HUDEP-2 (cell line): Measurements from ENCODE around the gene NAPSA.

Source experiments
- DNase-seq, 76 experiments: peaks; one replicate each; lab custom pipeline; 2025; ENCODE audit not compliant: unreplicated experiment in 76 of 76; lab: John Stamatoyannopoulos, UW

Gene NAPSA

DNA sequence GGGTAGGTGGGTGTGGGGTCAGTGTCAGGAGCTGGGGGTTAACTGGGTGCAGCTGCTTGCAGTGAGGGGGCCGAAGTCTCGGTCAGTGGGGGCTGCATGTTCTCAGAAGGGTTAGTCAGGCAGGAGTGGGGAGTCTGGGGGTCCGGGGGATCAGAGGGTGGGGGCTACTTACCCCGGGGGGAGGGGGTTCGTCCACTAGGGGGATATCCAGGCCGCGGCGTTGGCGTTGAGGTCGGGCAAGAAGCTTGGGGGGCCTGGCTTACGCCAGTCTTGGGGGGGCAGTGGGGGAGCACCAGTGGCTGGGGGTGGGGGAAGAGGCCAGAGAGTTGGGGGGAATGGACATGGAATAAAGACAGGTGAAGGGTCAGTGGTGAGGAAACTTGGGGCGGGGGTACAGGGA is 45.4 kb downstream of the NAPSA start:
- DNase-seq: no peak

DNA sequence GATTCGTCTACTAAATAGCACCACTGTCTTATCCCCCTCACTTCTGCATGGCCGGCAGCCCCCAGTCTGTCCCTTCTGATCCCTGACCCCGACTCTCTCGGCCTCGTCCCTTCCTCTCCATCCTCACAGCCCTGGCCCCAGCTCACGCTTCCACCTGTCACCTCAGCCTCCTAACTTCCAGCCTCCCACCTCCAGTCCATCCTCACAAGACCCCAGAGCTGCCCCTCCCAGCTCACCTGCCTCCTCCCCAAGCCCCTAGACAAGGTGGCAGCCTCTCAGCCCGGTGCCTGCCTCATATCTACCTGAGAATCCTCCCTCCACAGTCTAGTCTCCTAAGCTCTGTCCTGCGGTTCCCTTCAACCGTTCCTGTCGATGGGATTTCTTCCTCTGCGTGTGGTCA is 46.3 kb downstream of the NAPSA start:
- no peak for DNase-seq

DNA sequence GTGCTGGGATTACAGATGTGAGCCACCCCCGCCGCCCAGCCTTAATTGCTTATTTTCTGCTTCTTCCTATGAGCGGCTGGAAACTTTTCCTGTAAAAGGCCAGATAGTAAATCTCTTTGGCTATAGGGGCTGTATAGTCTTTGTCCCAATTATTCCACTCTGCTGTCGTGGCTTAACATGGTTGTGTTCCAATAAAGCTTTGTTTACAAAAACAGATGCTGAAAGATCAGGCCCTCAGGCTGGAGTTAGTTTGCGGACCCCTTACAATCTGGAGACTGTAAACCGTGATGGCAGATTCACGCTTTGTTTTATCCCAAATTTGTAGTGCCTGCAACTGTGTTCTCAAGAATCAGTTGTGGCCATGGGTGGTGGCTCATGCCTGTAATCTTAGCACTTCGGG is 47.0 kb downstream of the NAPSA start:
- no peak for DNase-seq

DNA sequence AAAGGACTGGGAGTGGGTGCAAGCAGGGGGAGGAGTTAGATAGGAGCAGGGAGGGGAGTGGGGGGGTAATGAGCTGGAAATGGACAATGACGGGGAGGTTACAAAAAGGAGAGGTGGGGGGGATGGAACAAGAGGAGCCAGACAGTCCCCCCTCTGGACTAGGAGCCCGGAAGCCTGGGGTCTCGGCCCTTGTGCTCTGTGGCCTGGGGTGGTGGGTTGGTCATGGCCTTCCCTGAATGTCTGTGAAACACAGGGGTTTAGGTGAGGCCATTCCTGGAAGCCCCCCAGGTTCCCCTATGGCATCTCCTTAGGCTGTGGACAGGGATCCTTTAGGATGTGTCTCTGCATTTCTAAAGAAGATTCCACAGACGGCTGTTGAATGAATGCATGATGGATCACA is 48.3 kb downstream of the NAPSA start:
- DNase-seq: no peak

DNA sequence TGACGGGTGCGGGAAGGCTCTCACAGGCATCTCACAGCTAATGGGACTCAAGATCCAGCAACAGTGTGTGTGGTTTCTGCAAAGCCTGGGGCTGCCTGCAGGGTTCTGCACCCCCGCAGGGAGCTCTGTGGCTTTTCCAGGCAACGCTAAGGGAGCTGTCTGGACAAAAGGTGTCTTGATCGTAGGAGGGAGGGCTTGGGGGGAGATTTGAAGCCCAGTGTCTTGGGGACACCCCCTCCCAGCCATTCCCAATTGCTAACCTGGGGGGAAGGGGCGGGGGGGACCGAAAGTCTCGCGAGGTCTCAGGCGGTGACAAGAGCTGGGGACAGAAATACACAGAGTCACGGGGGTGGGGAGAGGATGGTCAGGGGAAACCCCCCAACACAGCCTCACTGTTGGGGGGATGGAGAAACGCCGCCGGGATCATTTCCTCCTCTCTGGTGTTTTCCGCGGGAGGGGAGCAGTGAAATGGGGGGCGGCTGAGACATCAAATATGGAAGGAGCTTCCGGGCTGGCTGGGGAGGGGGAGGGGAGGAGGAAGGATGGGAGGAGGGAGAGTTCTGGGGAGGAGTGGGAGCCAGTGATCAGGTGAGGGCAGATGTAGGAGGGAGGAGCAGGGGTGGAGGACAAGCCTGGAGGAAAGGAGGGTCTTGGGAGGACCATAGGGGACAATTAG is 49.5 kb downstream of the NAPSA start:
- no peak for DNase-seq

DNA sequence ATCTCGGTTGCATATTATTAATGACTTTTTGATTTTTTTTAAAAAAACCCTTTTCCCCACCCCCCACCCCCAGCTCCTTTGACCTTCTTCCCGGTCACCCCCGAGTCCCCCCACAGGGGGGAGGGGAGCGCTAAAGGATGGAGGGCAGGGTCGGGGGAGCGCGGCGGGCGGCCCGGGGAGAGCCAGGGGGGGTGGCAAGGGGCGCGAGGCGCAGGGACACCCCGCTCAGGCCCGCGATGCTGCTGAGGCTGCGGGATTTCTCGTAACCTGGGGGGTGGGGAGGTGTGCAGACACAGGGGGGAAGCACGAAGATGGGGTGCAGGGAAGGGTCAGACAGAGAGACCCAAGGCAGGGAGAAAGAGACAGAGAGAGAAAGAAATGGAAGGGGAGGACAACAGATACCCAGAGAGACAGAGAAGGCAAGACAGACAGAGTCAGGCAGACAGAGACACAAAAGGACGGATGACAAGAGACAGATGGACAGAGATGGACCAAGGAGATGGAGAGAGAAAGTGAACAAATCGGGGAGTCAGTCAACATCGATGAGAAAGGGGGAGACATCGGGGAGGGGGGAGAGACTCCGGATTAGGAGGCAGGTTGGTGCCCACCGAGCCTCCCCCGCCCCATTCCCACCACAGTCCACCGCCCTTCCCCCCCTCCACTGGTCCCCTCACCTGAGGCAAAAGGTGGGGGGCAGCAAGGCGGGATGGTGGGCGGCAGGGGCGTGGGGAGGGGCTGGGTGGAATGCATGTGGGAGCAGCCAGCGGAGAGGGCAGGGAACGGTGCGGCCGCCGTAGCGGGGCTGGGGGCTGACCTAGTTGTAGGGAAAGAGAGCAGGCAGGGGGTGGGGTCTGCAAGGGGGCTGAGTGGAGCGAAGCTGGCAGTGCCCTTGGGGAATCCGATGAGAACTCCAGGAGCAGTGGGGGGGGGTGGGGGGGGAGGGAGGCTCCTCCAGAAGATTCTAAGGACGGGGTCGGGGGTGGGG is 50.4 kb downstream of the NAPSA start:
- DNase-seq: no peak

DNA sequence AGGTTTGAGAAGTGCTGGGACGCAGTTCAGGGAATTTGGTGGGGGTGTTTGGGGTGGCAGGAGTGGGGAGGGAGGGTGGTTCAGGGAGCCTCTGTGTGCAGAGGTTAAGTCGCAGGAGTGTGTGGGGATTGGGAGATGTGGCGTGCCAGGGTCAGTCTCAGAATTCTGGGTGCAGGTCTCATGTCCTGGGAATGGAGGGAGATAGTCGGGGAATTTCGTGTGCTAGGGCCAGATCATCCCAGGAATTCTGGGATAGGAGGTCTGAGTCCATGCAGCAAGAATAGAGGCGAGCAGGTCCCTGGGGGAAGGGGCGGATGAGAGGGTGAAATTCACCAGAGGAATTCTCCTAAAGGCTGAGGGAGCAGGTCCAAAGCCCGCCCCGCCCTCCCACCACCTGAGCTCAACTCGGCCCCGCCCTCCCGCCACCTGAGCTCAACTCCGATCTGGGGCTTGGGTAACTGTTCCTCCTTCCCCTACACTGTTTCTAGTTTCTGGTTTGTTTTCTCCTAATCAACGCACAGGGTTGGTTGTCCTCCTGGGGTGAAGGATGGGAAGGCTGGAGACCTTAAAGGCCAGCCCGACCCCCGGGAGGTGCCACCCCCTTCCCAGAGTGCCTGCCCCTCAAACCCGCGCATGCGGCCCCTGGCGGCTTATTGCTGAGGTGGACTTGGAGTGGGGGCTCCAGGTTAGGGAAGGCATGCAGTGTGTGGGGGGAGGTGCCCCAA is 51.5 kb downstream of the NAPSA start:
- DNase-seq: no peak

DNA sequence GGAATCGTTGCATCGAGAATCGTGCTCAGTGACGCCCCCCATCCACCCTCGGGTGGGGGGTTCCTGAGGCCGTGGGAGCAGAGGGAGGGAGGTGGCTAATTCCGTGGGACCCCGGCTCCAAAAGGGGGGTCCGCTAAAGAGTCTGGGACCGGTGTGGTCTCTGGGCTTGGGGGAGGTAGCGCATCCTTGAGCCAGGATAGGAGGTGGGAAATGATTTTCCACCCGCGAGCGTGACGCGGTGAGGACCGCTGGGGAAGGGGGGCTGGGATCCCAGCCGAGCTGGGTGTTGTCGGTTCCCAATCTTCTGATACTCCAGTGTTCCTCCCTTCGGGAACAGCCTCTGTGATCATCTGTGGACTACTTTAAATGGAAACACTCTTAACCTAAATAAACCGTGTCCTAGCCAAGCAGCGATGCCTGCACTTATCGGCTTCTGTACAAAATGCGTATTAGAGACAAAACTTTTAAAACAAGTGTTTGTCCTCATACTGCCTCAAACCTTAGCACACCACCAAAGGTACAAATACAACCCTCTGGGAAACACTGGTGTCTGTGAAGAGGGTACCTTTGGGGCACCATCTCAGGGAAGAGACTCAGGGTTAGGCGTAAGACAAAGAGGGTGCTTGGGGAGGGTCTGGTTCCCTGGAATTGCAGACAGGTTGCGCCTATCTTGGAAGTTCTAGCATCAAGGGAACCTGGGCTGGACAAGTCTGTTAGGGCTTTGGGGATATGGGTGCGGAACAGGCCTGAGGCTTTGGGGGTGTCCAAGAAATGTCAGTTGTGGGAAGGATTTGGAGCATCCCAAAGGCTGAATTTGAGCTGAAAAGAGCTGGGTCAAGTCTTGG is 52.2 kb downstream of the NAPSA start:
- no peak for DNase-seq

DNA sequence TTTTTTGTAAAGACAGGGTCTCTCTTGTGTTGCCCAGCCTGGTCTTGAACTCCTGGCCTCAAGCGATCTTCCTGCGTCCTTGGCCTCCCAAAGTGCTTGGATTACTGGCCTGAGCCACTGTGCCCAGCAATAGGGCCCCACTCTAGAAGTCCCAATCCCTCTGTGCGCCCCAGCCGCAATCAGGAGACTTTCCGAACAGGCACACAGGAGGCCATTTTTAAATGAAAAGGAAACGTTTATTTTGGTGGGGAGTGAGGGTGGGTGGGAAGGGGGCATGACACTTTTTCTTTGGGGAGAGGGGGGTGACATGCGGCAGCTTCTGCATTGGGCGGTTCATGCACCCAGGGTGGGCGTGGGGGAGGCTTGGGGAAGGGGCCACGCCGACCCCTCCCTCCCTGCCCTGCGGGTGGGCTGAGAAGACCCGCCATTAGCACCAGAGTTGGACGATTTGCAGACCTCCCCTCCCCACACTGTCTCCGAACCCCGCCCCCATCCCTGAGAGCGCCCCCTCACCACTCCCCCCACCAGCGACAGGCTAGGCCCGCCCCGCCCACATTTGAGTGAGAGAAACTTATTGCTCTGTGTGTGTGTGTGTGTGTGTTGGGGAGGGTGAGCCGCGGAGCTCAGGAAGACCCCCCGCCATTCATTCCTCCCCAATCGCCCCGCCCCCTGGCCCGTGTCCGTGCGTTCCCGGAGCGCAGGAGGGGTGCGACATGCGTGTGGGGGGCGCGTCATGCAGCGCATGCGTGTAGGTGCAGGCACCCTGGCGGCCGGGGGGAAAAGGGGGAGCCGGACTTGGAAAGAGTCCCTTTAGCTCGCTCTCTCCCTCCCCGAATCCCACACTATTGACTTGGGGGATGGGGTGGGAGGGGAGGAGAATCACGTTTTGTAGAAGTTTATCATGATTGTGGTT is 53.5 kb downstream of the NAPSA start:
- DNase-seq: no peak

DNA sequence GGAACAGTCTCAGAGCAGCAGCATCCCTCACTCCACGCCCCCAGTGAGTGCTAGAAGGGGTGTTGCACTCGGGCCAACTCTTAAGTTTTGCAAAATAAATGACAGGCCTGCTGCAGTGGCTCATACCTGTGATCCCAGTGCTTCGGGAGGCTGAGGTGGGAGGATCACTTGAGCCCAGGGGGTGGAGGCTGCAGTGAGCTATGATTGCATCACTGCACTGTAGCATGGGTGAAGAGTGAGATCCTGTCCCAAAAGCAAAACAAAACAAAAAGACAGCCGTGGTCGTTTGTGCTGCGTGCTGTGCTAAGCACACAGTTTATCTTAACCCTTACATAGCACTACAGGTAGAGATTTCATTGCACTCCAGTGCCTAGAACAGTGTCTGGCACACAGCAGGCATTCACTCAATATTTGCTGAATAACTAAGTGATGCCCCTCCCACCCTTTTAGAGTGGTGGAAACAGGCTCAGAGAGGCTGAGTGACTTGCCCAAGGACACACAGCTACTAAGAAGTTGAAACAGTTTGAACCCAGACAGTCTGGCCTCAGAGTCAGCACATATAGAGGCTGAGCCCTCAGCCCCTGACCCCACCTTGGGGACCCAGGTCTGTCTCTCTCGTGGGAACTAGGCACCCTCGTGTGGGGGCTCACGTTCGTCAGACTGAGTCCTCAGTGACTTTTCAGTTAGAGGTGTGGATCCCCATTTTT is 54.5 kb downstream of the NAPSA start:
- no peak for DNase-seq

DNA sequence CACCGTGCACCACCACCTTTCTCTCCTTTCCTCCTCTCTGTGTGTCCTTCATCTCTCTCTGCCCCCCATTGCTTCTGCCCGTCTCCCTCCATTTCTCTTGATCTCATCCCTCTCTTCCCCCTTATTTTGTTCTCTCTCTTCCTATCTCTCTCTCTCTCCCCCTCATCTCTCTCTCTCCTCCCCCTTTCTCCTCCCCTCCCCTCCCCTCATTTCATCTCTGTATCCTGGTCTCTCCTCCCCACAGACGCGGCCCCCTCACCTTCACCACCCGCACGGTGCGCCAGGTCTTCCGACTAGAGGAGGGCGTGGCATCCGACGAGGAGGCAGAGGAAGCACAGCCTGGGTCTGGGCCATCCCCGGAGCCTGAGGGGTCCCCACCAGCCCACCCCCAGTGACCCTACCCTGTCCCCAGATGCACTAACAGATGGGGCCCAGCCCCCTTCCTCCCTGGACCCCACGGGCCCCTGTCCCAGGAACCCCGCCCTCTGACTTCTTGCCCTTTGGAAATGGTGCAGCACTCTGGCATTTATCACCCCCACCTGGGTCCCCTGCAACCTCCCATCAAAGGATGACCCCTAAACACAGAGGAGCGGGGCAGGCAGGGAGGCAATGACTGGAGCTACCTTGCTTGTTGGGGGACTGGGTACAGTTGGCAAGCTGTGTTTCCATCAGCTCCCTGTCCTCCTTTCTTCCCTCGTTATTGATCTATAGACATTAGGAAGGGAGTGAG is 55.9 kb downstream of the NAPSA start:
- no peak for DNase-seq

DNA sequence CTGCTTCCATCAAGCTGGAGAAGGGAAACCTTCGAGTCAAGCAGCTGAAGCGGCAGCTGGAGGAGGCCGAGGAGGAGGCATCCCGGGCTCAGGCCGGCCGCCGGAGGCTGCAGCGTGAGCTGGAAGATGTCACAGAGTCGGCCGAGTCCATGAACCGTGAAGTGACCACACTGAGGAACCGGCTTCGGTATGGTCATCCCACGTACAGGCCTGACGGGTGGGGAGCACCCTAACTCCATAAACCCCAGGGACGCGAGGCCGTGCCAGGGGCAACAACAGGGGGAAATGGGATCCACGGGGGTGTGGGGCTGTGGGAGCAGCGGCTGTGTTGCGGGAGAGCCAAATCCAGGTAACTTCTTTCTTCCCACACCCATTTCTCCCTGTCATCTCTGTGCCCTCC is 56.4 kb downstream of the NAPSA start:
- DNase-seq: no peak
